Stimulated activated CD4-positive, alpha-beta T cell treated with anti-CD3 and anti-CD28 coated beads, Interleukin-4, amount 100 ng/mL, for 24 hours (primary cell): ENCODE data around the gene KIRREL2.

Source experiments
- DNase-seq: peaks from one replicate; pipeline ENCODE4 v3.0.0-alpha.2; 2020

KIRREL2 gene

GRCh38 chr19:35845215-35846037 is 11.3 kb upstream of the KIRREL2 start:
- no peak for DNase-seq

- no peak for DNase-seq
Measured at GRCh38 chr19:35846038-35846668, 10.6 kb upstream of the KIRREL2 start.

DNA sequence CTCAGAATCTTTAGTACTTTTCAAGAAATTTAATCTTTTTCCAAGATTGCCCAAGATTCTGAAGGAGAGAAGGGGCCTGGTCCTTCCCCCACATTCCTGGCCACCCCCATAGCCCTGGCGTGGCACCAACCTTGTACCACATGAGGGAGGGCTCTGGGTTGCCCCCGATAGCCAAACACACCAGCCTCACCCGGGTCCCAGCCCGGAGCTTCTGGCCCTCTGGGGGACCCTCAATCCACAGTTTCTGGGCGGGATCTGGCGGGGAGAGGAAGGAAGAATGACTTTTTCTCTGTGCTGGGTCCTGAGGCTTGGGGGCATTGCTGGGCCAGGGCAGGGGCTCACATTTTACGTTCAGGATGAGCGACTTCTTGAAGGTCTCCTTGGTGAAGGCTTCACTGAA is 8.8 kb upstream of the KIRREL2 start:
- no peak for DNase-seq

GRCh38 chr19:35848486-35848885 is 8.2 kb upstream of the KIRREL2 start:
- DNase-seq: no peak

DNA sequence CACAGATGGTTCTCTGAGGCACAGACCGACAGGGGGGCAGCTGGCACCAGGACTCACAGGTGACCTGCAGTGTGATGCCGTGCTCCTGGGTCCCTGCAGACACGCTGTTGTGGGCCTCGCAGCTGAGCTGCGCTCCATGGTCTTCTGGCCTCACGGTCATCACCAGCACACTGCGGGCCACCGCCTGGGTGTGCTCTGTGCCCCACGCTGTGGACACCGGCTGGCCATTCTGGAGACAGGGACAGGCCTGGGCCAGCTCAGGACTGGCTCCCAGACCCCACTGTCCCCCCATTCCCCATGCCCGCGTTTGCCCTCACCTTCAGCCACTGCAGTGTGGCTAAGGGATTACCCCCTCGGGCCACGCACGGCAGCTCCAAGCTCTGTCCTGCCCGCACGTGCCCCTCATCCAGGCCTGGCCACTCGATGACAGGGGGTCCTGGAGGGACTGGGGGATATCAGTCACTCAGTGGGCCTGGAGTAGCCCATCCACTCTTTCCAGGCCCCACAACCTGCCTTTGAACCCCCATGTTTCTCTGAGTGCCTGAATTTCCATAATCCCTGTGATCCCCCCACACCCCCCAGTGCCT is 7.7 kb upstream of the KIRREL2 start:
- DNase-seq: no peak

DNA sequence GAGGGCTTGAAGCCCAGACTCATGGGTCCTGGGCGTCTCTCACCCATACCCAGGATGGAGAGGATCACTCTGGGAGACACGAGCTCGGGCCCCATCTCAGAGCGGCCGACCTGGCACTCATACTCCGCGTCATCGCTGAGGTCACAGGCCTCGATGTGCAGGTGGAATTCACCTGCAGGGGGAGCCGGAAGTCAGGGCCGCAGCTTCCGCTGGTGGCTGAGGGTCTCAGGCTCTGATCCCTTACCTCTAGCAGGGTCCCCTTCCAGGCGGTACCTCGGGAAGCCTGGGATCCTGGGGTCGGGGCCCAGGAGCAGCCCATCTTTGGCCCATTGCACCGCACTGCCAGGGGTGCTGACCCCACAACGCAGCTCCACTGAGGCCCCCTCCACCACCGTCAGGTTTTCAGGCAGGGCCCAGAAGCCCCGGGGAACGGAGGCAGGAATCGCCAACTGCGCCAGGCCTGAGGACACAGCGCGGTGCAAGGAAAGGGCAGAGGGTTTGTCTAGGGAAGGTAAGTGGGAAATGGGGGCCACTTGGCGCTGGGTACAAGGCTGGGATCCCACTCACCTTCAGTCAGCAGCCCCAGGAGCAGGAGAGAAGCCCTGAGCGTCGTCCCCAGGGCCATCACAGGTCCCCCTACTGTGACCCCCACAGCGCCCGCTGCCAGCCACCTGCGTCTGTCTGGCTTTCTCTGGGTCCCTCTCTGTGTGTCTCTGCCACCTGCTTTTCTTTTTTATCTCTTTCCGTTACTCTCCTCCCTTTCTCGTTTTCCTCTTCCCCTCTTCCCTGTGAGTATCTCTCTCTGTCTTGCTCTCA is 5.3 kb upstream of the KIRREL2 start:
- no peak for DNase-seq

- no peak for DNase-seq
Measured at GRCh38 chr19:35852029-35852780, 4.5 kb upstream of the KIRREL2 start, which contains the start of gene NPHS1. TSS of gene NPHS1 (minus strand) at chr19:35852504. CDS start at chr19:35851837, 667 bp downstream.

DNA sequence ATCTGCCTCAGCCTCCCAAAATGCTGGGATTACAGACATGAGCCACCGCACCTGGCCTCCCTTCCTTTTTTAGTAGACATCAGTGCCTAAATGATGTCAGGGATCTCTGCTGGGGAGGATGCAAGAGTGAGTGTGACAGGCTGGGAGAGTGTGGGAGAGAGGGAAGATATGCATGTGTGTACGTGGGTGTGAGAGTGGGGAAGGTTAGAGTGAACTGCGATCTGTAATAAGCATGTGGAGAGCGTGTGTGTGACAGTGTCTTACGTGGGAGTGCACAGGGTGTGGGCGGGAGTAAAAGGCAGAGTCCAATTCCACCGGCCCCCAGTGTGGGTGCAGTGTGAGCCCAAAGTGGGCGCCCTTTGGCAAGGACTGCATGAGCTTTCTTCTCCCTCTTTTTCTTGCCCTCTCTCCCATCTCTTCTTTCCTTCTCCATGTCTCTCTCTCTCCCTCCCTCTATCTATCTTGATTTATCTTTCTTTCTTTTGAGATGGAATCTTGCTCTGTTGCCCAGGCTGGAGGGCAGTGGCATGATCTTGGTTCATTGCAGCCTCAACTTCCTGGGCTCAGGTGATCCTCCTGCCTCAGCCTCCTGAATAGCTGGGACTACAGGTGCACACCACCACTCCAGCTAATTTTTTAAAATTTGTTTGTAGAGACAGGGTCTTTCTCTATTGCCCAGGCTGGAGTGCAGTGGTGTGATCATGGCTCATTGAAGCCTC is 3.5 kb upstream of the KIRREL2 start:
- DNase-seq: no peak

DNA sequence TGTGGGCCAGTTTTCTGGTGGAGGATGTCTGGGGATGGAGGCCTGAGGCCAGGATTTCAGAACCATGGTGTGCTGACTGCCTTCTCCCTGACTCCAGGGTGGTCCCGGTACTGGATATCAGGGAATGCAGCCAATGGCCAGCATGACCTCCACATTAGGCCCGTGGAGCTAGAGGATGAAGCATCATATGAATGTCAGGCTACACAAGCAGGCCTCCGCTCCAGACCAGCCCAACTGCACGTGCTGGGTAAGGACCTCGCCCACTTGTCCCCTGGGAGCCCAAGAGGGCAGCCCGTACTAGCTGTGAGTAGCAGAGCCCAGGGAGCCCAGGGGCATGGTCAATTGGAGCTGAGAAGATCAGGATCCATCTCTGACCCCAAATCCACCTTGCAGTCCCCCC is 1.6 kb downstream of the KIRREL2 start:
- no peak for DNase-seq

DNA sequence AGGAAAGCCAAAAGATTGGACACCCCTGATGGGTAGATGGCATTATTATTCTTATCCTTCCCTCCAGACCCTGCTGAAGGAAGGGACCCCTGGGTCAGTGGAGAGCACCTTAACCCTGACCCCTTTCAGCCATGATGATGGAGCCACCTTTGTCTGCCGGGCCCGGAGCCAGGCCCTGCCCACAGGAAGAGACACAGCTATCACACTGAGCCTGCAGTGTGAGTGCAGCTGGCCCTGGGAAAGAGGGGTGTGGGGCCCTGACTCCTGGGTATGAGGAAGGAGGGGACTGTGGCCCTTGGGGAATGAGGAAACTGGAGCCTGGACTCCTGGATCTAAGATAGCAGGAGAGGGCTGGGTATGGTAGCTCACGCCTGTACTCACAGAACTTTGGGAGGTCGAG is 2.7 kb downstream of the KIRREL2 start:
- no peak for DNase-seq

DNA sequence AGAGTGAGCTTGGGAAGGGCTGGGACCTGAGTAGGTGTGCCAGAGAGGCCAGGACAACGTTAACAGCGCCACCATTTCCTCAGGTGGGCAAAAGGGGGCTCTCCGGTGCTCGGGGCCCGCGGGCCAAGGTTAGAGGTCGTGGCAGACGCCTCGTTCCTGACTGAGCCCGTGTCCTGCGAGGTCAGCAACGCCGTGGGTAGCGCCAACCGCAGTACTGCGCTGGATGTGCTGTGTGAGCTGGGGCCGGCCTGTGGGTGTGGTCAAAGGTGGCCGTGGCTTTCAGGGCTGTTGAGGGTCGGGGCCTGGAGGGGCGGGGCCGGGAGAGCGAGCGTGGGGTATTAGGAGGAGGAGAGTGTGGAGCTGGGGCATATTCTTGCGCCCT is 3.7 kb downstream of the KIRREL2 start:
- DNase-seq: no peak

GRCh38 chr19:35860818-35861639 is 4.3 kb downstream of the KIRREL2 start:
- DNase-seq: no peak

DNA sequence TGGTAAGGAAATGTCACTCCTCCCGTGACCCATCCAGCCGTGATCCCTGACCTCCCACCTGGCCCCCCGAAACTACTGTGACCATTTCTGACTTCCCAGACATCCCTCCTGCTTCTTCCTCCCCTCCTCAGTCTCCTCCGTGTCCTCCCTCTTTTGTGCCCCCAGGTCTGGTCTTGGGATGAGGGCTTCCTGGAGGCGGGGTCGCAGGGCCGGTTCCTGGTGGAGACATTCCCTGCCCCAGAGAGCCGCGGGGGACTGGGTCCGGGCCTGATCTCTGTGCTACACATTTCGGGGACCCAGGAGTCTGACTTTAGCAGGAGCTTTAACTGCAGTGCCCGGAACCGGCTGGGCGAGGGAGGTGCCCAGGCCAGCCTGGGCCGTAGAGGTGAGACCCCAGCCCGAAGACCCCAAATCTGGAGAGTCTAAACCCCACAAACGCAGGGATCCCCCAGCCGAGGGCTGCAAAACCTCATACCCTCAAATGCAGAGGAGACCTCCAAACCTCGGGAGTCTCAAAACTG is 5.0 kb downstream of the KIRREL2 start:
- no peak for DNase-seq

DNA sequence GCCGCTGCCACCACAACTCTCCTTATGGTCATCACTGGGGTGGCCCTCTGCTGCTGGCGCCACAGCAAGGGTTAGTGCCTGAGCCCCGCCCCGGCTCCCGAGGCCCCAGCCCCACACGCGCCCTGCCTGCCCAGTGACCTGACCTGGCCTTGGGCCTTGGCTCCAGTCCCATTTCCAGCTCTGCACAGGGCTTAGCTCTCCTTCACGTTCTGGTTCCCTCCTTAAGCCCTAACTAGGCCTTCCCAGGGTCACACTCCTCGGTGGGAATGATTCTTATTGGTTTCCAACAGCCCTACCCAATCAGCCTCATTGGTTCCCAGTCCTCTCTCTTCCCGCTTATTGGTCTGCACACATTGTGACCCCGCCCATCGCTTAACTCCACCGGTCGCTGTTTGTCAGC is 5.8 kb downstream of the KIRREL2 start:
- DNase-seq: no peak

- no peak for DNase-seq
Measured at GRCh38 chr19:35863018-35863417, 6.3 kb downstream of the KIRREL2 start.

DNA sequence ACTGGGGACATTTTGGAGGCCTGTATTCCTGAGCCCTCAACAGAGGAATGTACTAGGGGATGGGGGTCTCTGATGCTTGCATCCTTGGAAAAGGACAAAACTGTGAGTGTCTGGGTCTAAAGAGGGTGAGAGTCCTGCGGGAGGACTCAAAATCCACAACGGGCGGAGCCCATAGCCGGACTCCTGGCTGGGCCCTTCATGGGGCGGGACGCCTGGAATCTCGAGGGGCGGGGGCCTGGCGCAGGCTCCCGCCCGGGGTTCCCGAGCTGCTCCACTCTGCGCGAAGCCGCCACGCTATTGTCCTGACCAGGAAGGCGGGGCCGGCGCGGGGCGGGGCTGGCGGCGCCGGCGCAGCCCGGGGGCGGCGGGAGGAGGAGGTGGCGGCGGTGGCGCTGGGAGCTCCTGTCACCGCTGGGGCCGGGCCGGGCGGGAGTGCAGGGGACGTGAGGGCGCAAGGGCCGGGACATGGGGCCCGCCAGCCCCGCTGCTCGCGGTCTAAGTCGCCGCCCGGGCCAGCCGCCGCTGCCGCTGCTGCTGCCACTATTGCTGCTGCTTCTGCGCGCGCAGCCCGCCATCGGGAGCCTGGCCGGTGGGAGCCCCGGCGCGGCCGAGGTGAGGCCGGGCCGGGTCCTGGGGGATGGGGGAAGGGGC is 11.6 kb downstream of the KIRREL2 start, which contains the start of gene APLP1:
Gene APLP1 (plus strand): TSS at position 403 of the 651 bp plus-strand sequence. CDS start 63 bp downstream, at position 466.
- DNase-seq: peak; percentile 72

- DNase-seq: no peak
Measured at GRCh38 chr19:35868823-35869326, 12.2 kb downstream of the KIRREL2 start.

GRCh38 chr19:35869327-35870123 is 12.8 kb downstream of the KIRREL2 start:
- DNase-seq: peak; percentile 82
